Measurements from ENCODE around the gene ZNF594.
"Not testable (repeated sequence)": the region's sequence is repeated elsewhere in the genome, so short reads cannot be mapped to it uniquely, and the experiment has no call there.

ZNF594 gene

DNA sequence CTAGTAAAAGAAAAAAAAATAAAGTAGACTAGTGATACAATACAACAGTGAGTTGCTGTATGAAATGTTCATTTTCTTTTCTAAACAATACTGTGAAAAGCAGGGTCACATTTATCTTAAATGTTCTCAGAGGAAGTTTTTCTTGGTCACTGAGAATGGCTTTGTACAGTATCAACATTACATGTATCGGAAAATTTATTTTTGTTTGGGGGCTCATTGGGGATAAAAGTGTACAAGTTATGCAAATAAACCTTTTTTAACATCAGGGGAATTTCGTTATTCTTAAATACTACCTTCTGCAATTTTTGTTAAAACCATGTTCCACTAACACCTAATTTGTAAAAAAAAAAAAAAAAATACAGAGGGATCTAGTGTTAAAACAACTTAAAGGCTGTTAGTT lies 8.7 kb upstream of the ZNF594 start:
- no CpG with 5 or more reads among the region's 2 CpGs for WGBS (ENCODE audit: insufficient coverage, insufficient read length)
- Histone ChIP-seq H3K4me3 (ENCODE audit: low read length) (no peak overlapping the region), H3K27me3 (ENCODE audit: control insufficient read depth, insufficient read depth, low read length) (no peaks in the 10 kb centered on the region), H3K9me3 (ENCODE audit: control insufficient read depth, insufficient read depth, low read length) (no peaks in the 10 kb centered on the region), H3K4me1 (ENCODE audit: control insufficient read depth, insufficient read depth, low read length) (no peaks in the 10 kb centered on the region), H3K27ac (ENCODE audit: low read length) (no peak overlapping the region), H3K36me3 (ENCODE audit: control insufficient read depth, insufficient read depth, low read length) (no peaks in the 10 kb centered on the region)
- DNase-seq (ENCODE audit: low read depth, low spot score), result no peak

DNA sequence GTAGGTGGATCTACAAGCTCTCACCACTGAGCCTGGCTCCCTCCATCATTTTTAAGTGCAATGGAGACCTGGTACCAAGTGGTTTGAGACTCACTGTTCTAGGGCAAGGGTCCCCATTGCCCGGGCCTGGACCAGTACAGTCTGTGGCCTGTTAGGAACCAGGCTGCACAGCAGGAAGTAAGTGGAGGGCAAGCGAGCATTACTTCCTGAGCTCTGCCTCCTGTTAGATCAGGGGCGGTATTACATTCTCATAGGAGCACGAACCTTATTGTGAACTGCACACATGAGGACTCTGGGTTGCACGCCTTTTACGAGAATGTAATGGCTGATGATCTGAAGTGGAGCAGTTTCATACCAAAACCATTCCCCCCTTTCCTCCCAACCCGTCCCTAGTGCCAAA lies 6.8 kb upstream of the ZNF594 start:
- Histone ChIP-seq H3K36me3 (ENCODE audit: control insufficient read depth, insufficient read depth, low read length) (no peaks in the 10 kb centered on the region), H3K4me1 (ENCODE audit: control insufficient read depth, insufficient read depth, low read length) (no peaks in the 10 kb centered on the region), H3K9me3 (ENCODE audit: control insufficient read depth, insufficient read depth, low read length) (no peaks in the 10 kb centered on the region), H3K27ac (ENCODE audit: low read length) (no peak overlapping the region), H3K4me3 (ENCODE audit: low read length) (no peak overlapping the region), H3K27me3 (ENCODE audit: control insufficient read depth, insufficient read depth, low read length) (no peaks in the 10 kb centered on the region)
- no peak for DNase-seq (ENCODE audit: low read depth, low spot score)
- no CpG with 5 or more reads among the region's 7 CpGs for WGBS (ENCODE audit: insufficient coverage, insufficient read length)

DNA sequence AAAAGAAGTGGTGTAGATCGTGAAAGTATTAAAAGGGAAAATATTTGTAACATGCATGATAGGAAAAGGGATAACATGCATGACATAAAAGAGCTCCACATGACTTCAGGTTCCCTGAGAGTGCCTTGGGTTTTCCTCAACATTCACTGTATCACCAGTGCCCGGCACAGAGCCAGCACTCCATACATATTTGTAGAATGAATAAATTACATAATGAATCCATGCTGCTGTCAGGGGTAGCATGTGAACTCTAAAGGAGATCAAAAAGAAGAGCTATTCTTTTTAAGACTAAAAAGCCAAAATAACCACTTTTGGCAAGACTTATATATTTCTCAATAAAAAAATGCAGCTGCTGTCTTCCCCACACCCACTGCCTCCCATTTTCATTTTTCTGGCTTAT lies 2.7 kb upstream of the ZNF594 start:
- DNase-seq (ENCODE audit: low read depth, low spot score), result no peak
- WGBS (ENCODE audit: insufficient coverage, insufficient read length), result 100% methylated on average over 1 of the region's 2 CpGs
- H3K27ac ChIP-seq (ENCODE audit: low read length), result no peak overlapping the region
- peaks cover 2% of the 10 kb centered on the region; the same call in 1 of the 2 replicates for H3K36me3 ChIP-seq (ENCODE audit: control insufficient read depth, insufficient read depth, low read length)
- no peaks in the 10 kb centered on the region for H3K27me3 ChIP-seq (ENCODE audit: control insufficient read depth, insufficient read depth, low read length)
- H3K9me3 ChIP-seq (ENCODE audit: control insufficient read depth, insufficient read depth, low read length), result no peaks in the 10 kb centered on the region
- no peaks in the 10 kb centered on the region for H3K4me1 ChIP-seq (ENCODE audit: control insufficient read depth, insufficient read depth, low read length)
- no peak overlapping the region for H3K4me3 ChIP-seq (ENCODE audit: low read length)

DNA sequence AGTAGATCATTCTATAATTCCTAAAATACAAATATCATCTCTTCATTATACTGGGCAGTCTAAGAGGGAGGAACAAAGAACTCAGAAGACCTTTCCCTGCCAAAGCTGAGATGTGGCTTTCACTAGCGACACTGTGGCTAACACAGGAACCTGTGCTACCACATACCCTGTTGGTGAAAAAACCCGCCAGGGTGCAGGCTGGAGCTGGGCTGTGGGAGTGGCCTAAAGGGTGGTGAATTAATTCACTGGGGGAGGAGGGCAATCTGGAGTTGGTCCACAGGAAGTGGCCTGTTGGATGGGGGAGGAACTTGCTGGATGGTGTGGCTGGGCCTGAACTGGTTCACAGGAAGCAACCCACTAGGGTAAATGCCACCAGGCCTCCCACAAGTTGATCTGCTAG lies 7.4 kb downstream of the ZNF594 start:
- Histone ChIP-seq H3K4me1 (ENCODE audit: control insufficient read depth, insufficient read depth, low read length) (no peaks in the 10 kb centered on the region), H3K9me3 (ENCODE audit: control insufficient read depth, insufficient read depth, low read length) (peaks cover 33% of the 10 kb centered on the region), H3K36me3 (ENCODE audit: control insufficient read depth, insufficient read depth, low read length) (peaks cover 4% of the 10 kb centered on the region; the same call in 1 of the 2 replicates), H3K4me3 (ENCODE audit: low read length) (no peak overlapping the region; the same call in 1 of the 2 replicates), H3K27me3 (ENCODE audit: control insufficient read depth, insufficient read depth, low read length) (no peaks in the 10 kb centered on the region), H3K27ac (ENCODE audit: low read length) (no peak overlapping the region)
- DNase-seq (ENCODE audit: low read depth, low spot score), result no peak
- WGBS (ENCODE audit: insufficient coverage, insufficient read length), result no CpG with 5 or more reads among the region's 2 CpGs

DNA sequence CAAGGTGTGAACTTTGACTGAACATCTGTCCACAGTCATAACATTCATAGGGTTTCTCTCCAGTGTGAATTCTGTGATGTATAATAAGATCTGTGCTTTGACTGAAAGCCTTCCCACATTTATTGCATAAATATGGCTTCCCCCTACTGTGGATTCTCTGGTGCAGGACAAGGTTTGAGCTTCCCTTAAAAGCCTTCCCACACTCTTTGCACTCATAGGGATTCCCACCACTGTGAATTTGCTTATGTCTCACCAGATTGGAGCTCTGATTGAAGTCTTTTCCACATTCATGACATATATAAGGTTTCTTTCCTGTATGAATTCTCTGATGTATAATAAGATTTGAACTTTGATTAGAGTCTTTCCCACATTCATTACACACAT lies 8.3 kb downstream of the ZNF594 start:
- Histone ChIP-seq H3K9me3 (ENCODE audit: control insufficient read depth, insufficient read depth, low read length) (peaks cover 37% of the 10 kb centered on the region), H3K4me3 (ENCODE audit: low read length) (no peak overlapping the region)

DNA sequence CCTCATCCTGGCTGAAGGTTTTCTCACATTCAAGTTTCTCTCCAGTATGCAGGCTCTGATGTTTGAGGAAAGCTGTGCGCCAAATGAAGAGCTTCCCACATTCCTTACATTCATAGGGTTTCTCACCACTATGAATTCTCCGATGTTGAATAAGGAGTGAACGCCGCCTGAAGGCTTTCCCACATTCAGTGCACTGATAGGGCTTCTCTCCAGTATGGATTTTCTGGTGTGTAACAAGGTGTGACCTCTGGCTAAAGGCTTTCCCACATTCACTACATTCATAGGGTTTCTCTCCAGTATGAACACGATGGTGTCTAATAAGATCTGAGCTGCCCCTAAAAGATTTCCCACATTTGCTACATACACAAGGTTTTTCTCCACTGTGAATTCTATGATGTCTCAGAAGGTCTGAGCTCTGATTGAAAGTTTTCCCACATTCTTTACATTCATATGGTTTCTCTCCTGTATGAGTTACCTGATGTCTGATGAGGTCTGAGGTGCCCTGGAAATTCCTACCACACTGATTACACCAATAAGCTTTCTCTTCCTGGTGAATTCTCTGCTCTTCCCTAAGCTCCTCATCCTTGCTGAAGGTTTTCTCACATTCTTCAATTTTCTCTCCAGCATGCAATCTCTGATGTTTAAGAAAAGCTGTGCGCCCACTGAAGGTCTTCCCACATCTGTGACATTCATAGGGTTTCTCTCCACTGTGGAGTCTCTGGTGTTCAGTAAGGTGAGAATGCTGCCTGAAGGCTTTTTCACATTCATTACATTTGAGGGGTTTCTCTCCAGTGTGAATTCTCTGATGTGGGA lies 8.9 kb downstream of the ZNF594 start:
- H3K27ac ChIP-seq (ENCODE audit: low read length), result no peak overlapping the region
- H3K4me3 ChIP-seq (ENCODE audit: low read length), result no peak overlapping the region
- peaks cover 37% of the 10 kb centered on the region for H3K9me3 ChIP-seq (ENCODE audit: control insufficient read depth, insufficient read depth, low read length)
- H3K27me3 ChIP-seq (ENCODE audit: control insufficient read depth, insufficient read depth, low read length), result no peaks in the 10 kb centered on the region
- no peaks in the 10 kb centered on the region for H3K4me1 ChIP-seq (ENCODE audit: control insufficient read depth, insufficient read depth, low read length)
- H3K36me3 ChIP-seq (ENCODE audit: control insufficient read depth, insufficient read depth, low read length), result peaks cover 3% of the 10 kb centered on the region; the same call in 1 of the 2 replicates
- no peak for DNase-seq (ENCODE audit: low read depth, low spot score)
- whole genome bisulfite sequencing (ENCODE audit: insufficient coverage, insufficient read length), result no CpG with 5 or more reads among the region's 6 CpGs

More for the DNA sequence above, 8.3 kb downstream of the ZNF594 start:
- H3K36me3 ChIP-seq (ENCODE audit: control insufficient read depth, insufficient read depth, low read length), result peaks cover 3% of the 10 kb centered on the region; the same call in 1 of the 2 replicates
- H3K27ac ChIP-seq (ENCODE audit: low read length), result no peak overlapping the region
- no peaks in the 10 kb centered on the region for H3K4me1 ChIP-seq (ENCODE audit: control insufficient read depth, insufficient read depth, low read length)
- no peak for DNase-seq (ENCODE audit: low read depth, low spot score)
- no peaks in the 10 kb centered on the region for H3K27me3 ChIP-seq (ENCODE audit: control insufficient read depth, insufficient read depth, low read length)

DNA sequence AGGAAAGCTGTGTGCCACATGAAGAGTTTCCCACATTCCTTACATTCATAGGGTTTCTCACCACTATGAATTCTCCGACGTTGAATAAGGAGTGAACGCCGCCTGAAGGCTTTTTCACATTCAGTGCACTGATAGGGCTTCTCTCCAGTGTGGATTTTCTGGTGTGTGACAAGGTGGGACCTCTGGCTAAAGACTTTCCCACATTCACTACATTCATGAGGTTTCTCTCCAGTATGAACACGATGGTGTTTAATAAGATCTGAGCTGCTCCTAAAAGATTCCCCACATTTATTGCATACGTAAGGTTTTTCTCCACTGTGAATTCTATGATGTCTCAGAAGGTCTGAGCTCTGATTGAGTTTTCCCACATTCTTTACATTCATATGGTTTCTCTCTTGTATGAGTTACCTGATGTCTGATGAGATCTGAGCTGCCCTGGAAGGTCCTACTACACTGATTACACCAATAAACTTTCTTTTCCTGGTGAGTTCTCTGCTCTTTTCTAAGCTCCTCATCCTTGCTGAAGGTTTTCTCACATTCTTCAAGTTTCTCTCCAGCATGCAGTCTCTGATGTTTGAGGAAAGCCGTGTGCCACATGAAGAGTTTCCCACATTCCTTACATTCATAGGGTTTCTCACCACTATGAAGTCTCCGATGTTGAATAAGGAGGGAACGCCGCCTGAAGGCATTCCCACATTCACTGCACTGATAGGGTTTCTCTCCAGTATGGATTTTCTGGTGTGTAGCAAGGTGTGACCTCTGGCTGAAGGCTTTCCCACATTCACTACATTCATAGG lies 10.0 kb downstream of the ZNF594 start:
- Histone ChIP-seq H3K36me3 (ENCODE audit: control insufficient read depth, insufficient read depth, low read length) (peaks cover 3% of the 10 kb centered on the region; the same call in 1 of the 2 replicates), H3K27me3 (ENCODE audit: control insufficient read depth, insufficient read depth, low read length) (no peaks in the 10 kb centered on the region), H3K4me3 (ENCODE audit: low read length) (no peak overlapping the region), H3K4me1 (ENCODE audit: control insufficient read depth, insufficient read depth, low read length) (no peaks in the 10 kb centered on the region), H3K27ac (ENCODE audit: low read length) (no peak overlapping the region), H3K9me3 (ENCODE audit: control insufficient read depth, insufficient read depth, low read length) (peaks cover 35% of the 10 kb centered on the region)
- DNase-seq (ENCODE audit: low read depth, low spot score), result no peak
- WGBS (ENCODE audit: insufficient coverage, insufficient read length), result no CpG with 5 or more reads among the region's 10 CpGs

DNA sequence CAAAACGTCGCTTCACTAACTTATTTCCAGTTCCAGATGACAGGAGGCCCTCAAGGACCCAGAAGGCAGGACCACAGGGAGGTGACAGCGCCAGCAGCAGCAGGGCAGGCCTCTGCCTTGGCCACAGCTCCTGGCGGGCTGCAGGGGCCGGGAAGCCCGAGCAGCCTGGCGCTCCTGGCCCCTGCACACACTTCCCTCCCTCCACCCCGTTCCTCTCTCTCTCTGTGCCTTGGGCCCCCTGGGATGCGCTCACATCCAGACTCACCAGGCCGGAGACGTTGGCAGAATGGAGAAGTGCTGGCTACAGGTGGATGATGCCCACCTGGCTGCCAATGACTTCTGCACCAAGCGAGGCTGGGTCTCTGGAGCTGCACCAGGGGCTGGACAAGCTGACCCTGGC lies 12.7 kb downstream of the ZNF594 start:
- H3K27me3 ChIP-seq (ENCODE audit: control insufficient read depth, insufficient read depth, low read length), result no peaks in the 10 kb centered on the region
- no peak for DNase-seq (ENCODE audit: low read depth, low spot score)
- no CpG with 5 or more reads among the region's 12 CpGs for WGBS (ENCODE audit: insufficient coverage, insufficient read length)
- no peaks in the 10 kb centered on the region for H3K36me3 ChIP-seq (ENCODE audit: control insufficient read depth, insufficient read depth, low read length)
- H3K27ac ChIP-seq (ENCODE audit: low read length), result no peak overlapping the region
- H3K4me3 ChIP-seq (ENCODE audit: low read length), result no peak overlapping the region
- H3K9me3 ChIP-seq (ENCODE audit: control insufficient read depth, insufficient read depth, low read length), result peaks cover 26% of the 10 kb centered on the region
- H3K4me1 ChIP-seq (ENCODE audit: control insufficient read depth, insufficient read depth, low read length), result no peaks in the 10 kb centered on the region

DNA sequence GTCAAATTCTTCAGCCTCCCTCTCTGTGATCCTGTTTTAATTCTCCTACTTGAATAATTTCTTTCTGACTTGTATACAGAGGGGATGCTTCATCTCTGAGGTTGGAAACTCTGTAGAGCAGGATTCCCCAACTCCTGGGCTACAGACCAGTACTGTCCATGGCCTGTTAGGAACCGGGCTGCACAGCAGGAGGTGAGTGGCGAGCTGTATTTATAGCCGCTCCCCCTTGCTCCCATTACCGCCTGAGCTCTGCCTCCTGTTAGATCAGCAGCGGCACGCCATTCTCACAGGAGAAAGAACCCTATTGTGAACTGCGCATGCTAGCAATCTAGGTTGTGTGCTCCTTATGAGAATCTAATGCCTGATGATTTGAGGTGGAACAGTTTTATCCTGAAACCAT lies 16.6 kb downstream of the ZNF594 start:
- not testable (repeated sequence) for H3K36me3 ChIP-seq (ENCODE audit: control insufficient read depth, insufficient read depth, low read length); H3K27ac ChIP-seq (ENCODE audit: low read length); H3K4me3 ChIP-seq (ENCODE audit: low read length); H3K4me1 ChIP-seq (ENCODE audit: control insufficient read depth, insufficient read depth, low read length); DNase-seq (ENCODE audit: low read depth, low spot score); H3K27me3 ChIP-seq (ENCODE audit: control insufficient read depth, insufficient read depth, low read length); H3K9me3 ChIP-seq (ENCODE audit: control insufficient read depth, insufficient read depth, low read length)
- no CpG with 5 or more reads among the region's 7 CpGs for WGBS (ENCODE audit: insufficient coverage, insufficient read length)

DNA sequence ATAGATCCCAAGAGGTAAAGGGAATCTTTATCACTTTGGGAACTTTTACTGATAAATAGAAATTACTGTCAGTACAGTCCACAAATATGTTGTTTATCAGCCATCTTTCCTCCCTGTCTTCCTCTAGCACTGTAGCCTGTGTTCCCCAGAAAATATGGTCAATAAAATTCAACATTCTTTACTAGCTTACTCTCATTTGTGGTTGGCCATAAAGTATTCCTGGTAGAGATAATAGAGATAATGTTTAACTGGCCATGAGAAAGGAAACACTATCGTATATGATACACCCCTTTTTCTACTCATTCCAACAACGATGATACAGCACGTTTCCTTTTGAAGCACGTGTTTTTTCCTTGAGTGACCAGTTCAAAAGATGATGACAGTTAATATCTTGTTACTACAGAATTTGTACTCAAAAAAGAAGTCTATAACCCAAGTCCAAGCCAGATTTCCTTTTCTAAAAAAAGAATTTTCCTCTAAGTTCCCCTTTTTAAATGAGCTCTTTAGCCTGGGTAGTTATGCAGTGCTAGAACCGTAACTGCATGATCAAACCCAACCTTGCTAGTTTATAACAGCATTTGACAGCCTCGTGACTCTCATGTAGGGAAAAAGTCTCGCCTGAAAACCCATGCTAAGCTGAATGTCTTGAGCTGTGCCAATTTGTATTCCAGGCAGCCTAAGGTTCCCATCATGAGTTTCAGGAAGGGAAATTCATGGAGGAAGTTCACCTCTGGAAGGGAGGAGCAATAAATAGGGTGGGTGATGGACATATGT lies 25.7 kb downstream of the ZNF594 start:
- not testable (repeated sequence) for H3K27ac ChIP-seq (ENCODE audit: low read length); H3K9me3 ChIP-seq (ENCODE audit: control insufficient read depth, insufficient read depth, low read length); H3K36me3 ChIP-seq (ENCODE audit: control insufficient read depth, insufficient read depth, low read length); H3K27me3 ChIP-seq (ENCODE audit: control insufficient read depth, insufficient read depth, low read length); H3K4me3 ChIP-seq (ENCODE audit: low read length); DNase-seq (ENCODE audit: low read depth, low spot score); H3K4me1 ChIP-seq (ENCODE audit: control insufficient read depth, insufficient read depth, low read length)
- no CpG with 5 or more reads among the region's 7 CpGs for WGBS (ENCODE audit: insufficient coverage, insufficient read length)
